ENCODE results near the gene LRMDA. TPM values are rescaled to one million over a fixed set of nuclear protein-coding genes. Genes with fewer than 3 reads are reported as not detected.

The LRMDA gene
- total and polyA plus RNA-seq, 2 donors (not counting 3 experiments of a cell fraction or from before 2014, with no cell fraction given): 9.7 to 18.0 TPM

- ChIA-PET POLR2A (no interaction called here), CTCF (no interaction called here)
- Histone ChIP-seq H3K9ac (replicated peaks; ENCODE audit: extremely low read depth, insufficient read depth, low read length) (no peak overlapping the region), H3K4me3 (replicated peaks in 1 of 3; ENCODE audit: insufficient read depth in 1 of 3, low read depth in 1 of 3, low read length in 3 of 3) (no peak overlapping the region), H3K36me3 (ENCODE audit: control insufficient read depth in 2 of 2, extremely low read depth in 1 of 2, insufficient read depth in 2 of 2, low read length in 2 of 2) (no peaks in the 10 kb centered on the region), H2AFZ (ENCODE audit: low read depth, low read length) (no peak overlapping the region), H4K20me1 (replicated peaks; ENCODE audit: control insufficient read depth, extremely low read depth, insufficient read depth, low read length) (no peaks in the 10 kb centered on the region), H3K27ac (ENCODE audit: insufficient read depth, low read depth, low read length) (no peak overlapping the region), H3K27me3 (ENCODE audit: control insufficient read depth in 2 of 2, insufficient read depth in 2 of 2, low read length in 2 of 2) (no peaks in the 10 kb centered on the region), H3K79me2 (ENCODE audit: control insufficient read depth, insufficient read depth, low read length) (no peaks in the 10 kb centered on the region), H3K9me3 (replicated peaks; ENCODE audit: control insufficient read depth, insufficient read depth, low read length) (no peaks in the 10 kb centered on the region), H3K4me1 (ENCODE audit: control insufficient read depth, extremely low read depth, insufficient read depth, low read length) (no peaks in the 10 kb centered on the region), H3K4me2 (ENCODE audit: insufficient read depth, low read length) (no peak overlapping the region), H3K9me1 (replicated peaks; ENCODE audit: control insufficient read depth, extremely low read depth, insufficient read depth, low read length) (no peaks in the 10 kb centered on the region)
- no peak for DNase-seq (ENCODE audit: low read depth, low spot score)
- no TSS peak for BruUV-seq (replicated peaks)
- no peak for TF ChIP-seq MYC (IDR thresholded peaks at IDR 0.05; ENCODE audit: low read depth, low read length)
- TF ChIP-seq JUN (IDR thresholded peaks at IDR 0.05; ENCODE audit: borderline replicate concordance, insufficient read depth, insufficient read length, low read depth): no peak
- no peak for TF ChIP-seq FOS (IDR thresholded peaks at IDR 0.05; ENCODE audit: borderline replicate concordance, insufficient read depth, low read length)
- TF ChIP-seq GATA2 (IDR thresholded peaks at IDR 0.05; ENCODE audit: insufficient read depth, insufficient read length, low read depth, low read length): no peak
- TF ChIP-seq, protein P1, sequence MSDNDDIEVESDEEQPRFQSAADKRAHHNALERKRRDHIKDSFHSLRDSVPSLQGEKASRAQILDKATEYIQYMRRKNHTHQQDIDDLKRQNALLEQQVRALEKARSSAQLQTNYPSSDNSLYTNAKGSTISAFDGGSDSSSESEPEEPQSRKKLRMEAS (IDR thresholded peaks at IDR 0.05; ENCODE audit: insufficient read depth, insufficient read length): no peak
- no peak for TF ChIP-seq CTCF (IDR thresholded peaks at IDR 0.05; ENCODE audit: extremely low read depth in 1 of 2, insufficient read depth in 1 of 2, low read depth in 1 of 2, low read length in 2 of 2)
- TF ChIP-seq POLR2AphosphoS5 (IDR thresholded peaks at IDR 0.05; ENCODE audit: insufficient read depth, low read depth, low read length): no peak
- no peak for TF ChIP-seq EZH2 (IDR thresholded peaks at IDR 0.05; ENCODE audit: borderline replicate concordance, low read depth, low read length, severe bottlenecking)
- TF ChIP-seq POLR2A (IDR thresholded peaks at IDR 0.05; ENCODE audit: low read depth, low read length): no peak
- no peak for FAIRE-seq
- dilution Hi-C loops (cut with MboI; ENCODE audit: extremely low pct_ligation_motif_present, low sequenced_read_pairs) (no loop called here), intact Hi-C loops (cut with micrococcal nuclease) (no loop called here)
Measured at GRCh38 chr10:75982611-75983369, 551.4 kb downstream of the LRMDA start.
